Neural progenitor cell (in vitro differentiated cells): ENCODE results near the gene PTPRC.

Experiments
- CTCF ChIP-seq: fragments of 200-600 bp; sonication (generic); IDR thresholded peaks from 2 replicates; pipeline ENCODE4 v1.5.1; 2017; ENCODE audit warnings: antibody characterized with exemption, mild to moderate bottlenecking
- EZH2 ChIP-seq: fragments of 200-600 bp; sonication (generic); IDR thresholded peaks from 2 replicates; pipeline ENCODE4 v1.6.1; 2017; ENCODE audit warnings: antibody characterized with exemption, mild to moderate bottlenecking, moderate library complexity
- EZH2phosphoT487 ChIP-seq: fragments of 200-600 bp; sonication (generic); IDR thresholded peaks from 2 replicates; pipeline ENCODE4 v1.6.1; 2017; ENCODE audit warnings: antibody characterized with exemption

DNA sequence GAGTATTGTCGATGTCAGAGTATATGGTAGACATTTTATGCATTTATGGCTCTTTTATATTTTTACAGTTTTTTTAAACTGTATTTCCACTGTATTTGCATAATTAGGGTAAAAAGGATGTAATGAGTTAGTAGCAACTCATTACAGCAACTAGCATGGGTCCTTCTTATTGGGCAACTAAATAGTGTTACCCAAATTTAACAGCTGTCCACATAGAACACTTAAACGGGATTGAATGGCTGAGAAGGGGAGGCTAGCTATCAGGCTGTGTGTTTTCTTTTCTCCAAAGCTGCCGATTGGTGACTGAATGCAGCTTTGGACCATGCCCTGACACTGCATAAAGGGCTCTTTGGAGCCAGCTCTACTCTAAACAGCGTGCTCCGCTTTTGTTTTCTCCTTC, 75.4 kb downstream of the PTPRC start:
- TF ChIP-seq CTCF: no peak
- TF ChIP-seq EZH2phosphoT487: no peak
- TF ChIP-seq EZH2: no peak
